SKM-1 (cell line): ENCODE data around the gene TASL.
"Not testable (repeated sequence)": the region's sequence is repeated elsewhere in the genome, so short reads cannot be mapped to it uniquely, and the experiment has no call there.

ENCODE experiments used
- DNase-seq: peaks from one replicate; lab custom pipeline; 2025; ENCODE audit not compliant: unreplicated experiment; lab: John Stamatoyannopoulos, UW

Gene TASL, protein sequence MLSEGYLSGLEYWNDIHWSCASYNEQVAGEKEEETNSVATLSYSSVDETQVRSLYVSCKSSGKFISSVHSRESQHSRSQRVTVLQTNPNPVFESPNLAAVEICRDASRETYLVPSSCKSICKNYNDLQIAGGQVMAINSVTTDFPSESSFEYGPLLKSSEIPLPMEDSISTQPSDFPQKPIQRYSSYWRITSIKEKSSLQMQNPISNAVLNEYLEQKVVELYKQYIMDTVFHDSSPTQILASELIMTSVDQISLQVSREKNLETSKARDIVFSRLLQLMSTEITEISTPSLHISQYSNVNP

DNA sequence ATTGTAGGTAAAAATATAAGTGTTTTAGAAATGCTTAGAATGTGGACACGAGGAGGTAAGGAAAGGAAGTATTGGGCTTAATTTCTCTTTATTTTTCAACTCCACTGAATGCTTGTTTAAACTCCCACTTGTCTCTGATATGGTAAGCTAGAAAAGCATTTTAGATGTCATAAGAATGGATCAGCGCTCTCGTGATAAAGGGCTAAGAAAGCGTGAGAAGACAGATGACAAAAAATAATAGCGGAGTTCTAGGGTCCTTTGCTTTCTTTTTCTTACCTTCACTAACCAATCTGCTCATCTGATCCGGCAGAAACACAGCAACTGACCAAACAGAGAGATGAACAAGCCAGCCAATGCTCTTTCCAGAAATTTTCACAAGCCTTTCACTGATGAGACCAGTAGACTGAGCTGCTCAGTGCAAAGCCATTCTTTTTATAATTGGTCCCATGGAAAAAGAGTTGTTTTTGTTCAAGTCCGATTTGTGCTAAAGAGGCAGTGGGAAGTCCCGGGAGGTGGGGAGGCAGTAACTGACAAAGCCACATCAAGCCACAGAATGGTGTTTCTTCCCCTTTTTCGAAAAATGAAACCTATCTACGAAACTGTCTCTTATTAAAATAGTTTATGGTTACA lies at the start of gene TASL:
Gene TASL, minus strand, starts transcription at position 405 of the 630 bp plus-strand sequence. CDS start 17,411 bp downstream, outside the sequence.
- DNase-seq: peak; percentile 26

DNA sequence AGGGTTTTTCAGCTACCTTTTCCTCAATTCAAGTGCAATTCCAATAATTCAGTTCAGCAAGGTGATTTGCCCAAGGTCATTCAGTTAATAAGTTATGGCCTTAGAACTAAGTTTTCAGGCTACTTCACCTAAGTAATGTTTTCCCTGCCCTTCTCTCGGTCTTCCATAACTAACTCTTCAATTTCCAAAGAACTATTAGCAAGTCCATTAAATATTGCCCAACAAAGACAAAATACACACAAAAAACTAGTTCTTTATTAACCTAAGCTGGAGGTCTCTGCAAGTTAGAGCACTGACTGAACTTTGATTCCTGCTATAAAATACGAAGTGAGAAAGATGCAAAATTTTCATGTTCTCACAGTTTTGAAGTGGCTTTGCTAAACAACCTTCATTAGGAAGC lies 48.8 kb upstream of the TASL start:
- no peak for DNase-seq

DNA sequence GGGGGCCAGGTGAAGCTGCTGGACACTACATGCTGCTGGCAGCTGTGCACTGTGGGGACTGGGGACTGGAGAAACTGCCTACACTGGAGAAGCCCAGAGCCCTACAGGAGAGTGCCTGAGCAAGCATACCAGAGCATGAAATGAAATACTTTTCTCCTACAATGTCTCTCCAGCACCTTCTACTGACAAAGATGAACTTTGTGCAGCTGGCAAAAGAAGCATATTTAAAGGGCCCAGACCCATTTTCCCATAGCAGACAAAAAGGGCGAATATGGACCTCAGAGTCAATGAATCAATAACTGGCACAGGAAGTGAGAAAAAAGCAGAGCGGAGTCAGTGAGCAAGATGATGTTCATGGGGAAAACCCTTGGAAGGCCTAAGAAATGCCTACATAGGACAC lies 44.8 kb upstream of the TASL start:
- DNase-seq: no peak

DNA sequence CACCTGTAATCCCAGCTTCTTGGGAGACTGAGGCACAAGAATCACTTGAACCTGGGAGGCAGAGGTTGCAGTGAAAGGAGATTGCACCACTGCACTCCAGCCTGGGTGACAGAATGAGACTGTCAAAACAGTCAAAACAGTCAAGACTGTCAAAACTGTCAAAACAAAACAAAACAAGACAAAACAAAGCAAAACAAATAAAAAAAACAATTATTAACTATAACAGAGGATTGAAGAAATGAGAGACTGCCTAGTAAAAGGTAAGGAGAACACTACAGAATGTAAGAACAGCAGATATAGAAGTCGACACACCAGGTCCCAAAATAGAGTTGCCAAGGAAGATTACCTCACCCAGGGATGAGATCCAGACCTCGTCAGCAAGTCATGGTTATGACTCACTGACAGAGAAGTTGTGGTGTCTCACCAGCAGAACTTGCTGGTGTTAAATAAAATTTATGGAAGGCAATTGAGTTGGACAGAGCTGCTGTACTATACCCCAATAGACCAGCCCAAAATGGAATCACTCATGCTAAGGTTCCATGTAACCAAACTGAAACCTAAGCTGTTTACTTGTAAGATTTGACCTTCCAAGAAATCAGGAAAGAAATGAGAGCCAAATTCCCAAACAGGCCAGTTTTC lies 43.5 kb upstream of the TASL start:
- DNase-seq: no peak

DNA sequence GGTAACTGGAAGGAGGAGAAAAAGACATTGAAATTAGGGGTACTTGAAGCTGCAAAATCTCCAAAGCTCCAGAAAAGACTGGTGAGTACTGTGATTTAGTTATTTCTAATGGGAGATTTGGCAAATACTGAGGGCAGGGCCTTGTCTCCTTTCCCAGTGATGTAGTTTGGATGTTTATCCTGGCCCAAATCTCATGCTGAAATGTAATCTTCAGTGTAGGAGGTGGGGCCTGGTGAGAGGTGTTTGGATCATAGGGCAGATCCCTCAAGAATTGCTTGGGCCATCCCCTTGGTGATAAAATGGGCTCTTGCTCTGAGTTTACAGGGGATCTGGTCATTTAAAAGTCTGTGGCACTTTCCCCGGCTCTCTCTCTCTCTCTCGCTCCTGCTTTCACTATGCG lies 42.6 kb upstream of the TASL start:
- no peak for DNase-seq

DNA sequence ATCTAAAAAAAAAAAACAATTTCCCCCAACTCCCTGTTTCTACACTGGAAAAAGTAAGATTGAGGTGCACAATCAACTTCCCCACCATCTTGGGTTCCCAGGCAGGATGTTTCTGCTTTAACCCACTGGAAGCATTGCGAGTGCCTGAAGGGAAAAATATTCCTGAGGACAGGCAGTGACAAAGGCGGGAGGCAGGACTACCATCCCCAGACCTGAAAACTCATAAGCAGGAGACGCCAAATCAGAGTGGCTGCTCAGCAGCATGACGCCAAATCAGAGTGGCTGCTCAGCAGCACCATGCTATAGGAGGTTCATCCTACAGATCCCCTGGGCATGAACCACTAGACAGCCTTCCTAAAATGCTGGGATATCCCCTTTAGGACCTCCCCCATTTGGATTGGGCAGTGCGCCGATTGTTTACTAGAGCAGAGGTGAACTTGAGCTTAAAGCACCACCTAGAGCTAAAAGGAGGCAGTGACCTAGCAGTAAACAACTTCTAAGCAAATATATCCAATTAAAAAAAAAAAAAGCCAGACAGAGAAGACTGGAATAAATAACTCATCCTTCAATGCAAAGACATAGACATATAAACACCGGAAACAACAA lies 40.7 kb upstream of the TASL start:
- no peak for DNase-seq

DNA sequence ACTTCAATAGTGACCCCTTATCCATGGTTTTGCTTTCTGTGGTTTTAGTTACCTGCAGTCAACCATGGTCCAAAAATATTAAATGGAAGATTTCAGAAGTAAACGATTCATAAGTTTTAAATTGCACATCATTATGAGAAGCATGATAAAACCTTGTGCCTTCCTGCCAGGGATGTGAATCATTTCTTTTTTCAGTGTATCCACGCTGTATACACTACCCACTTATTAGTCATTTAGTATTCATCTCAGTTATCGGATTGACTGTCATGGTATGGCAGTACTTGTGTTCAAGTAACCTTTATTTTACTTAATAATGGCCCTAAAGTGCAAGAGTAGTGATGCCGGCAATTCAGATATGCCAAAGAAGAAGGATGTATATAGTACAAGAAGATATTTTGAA lies 37.7 kb upstream of the TASL start:
- DNase-seq: no peak

DNA sequence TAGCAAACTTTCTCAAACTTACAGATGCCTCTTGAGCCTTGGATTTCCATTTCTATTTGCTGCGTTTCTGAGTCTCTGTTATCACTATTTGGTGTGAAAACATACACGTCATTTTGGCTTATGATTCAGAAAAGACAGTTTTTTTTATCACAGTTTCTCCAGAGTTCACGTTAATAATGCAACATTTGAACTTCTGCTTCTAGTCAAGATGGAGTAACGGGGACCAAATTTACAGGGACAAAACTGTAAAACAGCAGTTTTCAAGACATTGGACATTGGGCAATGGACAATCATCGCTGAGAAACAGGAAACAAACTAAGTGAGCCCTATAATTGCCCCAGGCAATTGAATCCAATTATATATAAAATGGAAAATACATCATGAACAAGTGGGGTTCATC lies 36.2 kb upstream of the TASL start:
- no peak for DNase-seq

DNA sequence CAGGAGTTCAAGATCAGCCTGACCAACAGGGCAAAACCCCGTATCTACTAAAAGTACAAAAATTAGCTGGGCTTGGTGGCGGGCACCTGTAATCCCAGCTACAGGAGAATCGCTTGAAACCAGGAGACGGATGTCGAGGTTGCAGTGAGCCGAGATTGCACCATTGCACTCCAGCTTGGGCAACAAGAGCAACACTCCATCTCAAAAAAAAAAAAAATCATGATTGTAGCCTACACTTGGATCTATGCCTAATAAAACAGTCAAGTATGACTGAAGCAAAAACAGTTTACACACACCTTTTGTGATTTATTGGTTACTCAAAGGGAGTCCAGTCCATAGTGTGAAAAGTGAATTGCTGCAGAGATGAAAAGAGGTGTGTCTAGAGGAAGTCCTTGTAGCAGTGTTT lies 34.7 kb upstream of the TASL start:
- DNase-seq: no peak

DNA sequence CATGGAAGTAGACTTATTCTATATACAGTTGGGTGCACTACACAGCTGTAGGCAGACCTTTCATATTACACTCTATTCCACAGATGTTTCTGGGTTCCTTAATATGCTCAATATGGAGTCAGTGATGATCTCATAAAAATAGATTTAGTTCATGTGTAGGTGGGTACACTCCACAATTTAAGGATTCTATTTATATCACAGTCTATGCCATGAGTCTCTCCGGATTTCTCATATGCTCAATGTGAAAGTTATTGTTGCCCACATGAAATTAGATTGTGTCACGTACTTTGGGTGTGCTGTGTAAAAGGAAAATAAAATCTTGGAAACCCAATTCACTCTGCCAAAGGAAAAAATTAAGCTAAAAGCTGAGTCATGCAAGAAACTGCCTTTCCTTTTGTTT lies 32.5 kb upstream of the TASL start:
- no peak for DNase-seq

DNA sequence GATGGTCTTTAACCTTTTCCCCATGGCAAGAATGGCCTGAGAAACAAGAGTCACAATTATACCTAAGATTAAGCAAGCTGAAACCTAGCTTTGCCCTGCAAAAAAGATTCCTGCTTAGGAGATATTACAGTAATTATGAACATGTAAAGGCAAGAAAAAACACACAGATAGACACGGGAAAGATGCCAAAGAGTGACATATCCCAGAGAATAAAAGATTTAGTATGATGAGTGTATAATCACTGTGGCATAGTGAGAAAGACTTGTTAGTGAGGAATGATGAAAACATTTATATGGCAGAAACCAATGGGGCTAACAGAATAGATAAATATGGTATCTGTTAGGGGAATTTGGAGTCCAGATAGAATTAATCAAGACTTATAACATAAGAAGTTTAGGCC lies 29.6 kb upstream of the TASL start:
- no peak for DNase-seq

DNA sequence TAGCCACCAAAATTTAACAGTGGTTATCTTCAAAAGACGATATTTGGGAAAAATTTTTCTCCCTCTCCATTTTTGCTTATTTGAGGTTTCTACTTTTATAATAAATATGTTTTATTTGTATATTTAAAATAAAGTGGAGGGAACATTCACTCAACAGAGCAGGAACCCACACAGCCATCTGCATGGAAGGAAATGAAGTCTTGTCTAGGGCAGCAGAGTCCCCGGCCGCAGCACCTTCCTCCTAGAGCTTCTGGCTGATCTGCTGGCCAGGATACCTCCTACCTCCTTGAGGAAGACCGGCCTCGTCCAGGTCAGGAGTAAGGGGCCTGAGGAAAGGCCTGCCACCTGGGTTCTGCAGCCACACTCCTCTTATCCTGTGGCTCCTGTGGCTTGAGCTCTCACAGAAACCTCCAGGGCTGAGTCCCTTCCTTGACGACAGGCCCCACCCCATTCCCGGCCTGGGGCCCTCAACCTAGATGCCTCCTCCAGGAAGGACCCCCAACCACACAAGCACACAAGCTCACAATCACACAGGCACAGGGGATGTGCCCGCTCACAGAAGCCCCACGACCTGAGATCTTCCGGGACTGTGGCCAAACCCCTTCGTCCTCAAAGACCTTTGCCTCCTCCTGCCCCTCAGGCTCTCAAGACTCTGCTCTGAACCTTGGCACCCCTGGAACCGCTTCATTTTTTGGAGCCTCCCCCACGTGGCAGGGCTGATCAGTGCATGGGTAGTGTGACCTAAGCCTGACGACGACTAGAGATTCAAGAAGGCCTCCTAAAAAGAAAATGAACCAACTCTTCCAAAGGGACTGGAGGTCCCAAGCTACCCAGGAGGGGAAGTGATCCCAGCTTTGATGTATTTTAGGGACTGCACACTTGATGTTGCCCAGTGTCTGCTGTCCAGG lies 23.0 kb upstream of the TASL start:
- not testable (repeated sequence) for DNase-seq

DNA sequence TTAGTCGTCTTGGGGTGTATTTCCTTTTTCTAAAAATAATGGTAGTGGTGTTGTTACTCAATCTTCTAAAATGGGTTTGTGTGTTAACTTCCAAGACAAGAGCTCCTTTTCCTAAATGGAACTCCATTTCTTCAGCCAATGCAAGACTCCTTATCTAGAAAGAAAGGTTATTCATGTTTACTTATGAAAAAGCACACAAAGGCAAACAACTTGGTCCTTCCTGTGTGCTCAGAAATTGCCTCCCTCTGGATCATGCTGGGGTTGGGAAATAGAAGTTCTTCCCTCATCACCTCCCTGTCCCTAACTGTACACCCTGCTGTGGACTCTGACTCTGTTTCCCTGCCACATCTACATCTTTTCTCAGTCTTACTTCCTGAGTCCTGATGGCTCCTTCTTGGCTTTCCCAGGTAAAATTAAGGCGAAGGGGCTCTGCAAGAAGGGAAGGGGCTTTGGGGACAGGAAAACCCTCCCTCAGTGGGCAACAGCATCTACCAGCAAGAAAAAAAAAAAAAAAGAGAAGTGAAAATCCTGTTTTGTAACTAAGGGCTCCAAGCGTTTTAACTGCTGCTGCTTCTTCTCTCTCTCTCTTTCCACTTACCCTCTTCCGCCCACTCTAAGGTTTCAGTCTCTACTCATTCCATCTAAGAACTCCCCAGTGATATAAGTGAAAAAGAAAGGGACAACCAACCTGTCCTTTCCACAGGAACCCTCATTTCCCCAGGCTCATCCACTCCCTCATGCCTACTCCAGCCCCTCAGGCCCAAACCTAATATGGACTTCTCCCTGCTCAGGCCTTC lies 19.8 kb upstream of the TASL start:
- peak; percentile 61 for DNase-seq

DNA sequence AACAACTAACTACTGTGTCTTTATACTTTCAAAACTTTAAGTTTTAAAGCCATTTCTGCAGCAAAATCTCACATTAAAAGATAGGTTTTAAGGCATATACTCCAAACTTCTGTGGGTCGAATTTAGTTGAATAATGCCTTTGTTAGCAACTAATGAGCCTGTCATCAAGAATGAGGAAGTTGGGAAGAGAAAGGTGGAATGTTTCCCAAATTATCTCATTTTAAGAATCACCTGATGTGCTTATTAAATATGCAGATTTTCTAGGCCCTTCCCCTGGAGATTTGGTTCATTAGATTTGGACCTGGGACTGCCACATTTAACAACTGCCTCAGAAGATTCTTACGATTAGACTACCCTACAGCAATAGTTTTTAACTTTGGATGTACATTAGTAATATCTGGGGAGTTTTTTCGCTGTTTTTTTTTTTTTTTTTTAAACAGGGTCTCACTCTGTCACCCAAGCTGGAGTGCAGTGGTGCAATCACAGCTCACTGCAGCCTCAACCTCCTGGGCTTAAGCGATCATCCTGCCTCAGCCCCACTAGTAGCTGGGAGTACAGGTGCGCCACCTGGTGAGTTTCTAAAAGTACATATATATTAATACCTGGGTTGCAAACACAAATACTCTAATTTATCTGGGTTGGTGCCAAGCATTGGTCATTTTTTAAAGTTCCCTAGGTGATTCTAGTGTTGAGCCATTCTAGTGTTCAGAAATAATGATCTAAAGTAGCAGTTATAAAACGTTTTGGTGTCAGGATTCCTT lies 16.1 kb upstream of the TASL start:
- DNase-seq: no peak

DNA sequence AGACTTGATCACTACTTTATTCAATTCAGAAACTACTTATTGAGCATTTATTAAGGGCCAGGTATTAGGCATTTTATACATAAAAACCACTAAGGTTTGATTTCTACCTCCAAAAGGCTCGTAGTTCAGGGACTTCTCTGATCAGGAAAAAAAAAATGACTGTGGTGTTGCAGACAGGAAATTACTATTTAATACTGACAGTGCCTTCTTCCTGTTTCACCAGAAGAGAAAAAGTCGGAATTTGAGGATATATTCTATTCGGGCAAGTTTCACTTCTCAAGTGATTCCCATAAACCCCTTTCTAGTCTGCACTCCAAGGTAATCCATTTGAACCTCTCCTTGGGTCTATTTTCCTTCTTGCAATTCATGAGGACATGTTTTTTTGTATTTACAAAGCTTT lies 15.3 kb upstream of the TASL start:
- DNase-seq: no peak

DNA sequence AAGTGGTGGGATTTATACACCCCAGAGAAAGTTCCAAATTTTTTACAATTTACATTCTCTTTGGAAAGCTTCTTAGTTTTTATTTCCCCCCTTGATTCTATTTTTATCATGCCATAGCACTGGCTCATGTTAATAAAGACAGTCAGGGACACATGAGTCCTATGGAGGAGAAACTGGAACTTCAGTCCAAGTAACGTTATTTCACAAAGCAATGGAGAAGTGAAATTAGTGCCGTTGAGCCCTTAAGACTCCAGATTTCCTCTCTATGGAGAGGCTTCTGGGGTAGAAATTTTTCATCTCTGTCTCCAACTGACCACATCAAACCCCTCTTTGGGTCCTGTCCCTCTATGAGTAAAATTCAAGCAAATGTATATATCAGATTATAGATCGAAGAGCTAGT lies 12.8 kb upstream of the TASL start:
- no peak for DNase-seq

DNA sequence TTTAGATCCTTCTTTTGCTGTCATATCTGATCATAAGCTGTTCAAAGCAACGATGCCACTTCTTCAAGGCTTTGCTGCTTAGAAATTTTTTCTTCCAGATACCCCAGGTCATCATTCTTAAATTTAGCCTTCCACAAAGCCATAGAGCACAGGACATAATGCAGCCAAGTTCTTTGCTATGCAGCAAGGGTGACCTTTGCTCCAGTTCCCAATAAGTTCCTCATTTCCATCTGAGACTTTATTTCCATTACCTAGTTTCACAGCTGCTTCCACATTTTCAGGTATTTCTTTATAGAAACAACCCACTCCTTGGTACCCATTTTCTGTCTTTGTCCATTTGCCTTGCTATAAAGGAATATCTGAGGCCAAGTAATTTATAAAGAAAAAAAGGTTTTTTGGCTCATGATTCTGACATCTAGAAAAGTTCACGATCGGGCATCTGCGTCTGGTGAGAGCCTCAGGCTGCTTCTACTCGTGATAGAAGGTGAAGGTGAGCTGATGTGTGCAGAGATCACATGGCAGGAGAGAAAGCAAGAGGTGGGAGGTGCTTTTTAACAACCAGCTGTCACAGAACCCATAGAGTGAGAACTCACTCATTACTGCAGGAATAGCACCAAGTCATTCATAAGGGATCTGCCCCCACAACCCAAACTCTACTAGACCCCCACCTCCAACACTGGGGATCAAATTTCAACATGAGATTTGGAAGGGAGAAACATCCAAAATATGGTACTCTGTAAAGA lies 11.8 kb upstream of the TASL start:
- DNase-seq: no peak

DNA sequence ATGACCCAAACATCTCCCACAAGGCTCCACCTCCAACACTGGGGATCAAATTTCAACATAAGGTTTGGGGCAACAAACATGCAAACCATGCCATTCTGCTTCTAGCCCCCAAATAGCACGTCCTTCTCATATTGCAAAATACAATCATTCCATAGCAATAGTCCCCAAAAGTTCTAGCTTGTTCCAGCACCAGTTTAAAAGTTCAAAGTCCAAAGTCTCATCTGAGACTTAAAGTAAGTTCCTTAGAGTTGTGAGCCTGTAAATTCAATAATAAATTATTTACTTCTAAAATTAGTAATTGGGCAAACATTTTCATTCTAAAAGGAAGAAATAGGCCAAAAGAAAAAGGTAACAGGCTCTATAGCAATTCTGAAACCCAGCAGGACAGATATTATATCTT lies 8.9 kb upstream of the TASL start:
- DNase-seq: no peak

DNA sequence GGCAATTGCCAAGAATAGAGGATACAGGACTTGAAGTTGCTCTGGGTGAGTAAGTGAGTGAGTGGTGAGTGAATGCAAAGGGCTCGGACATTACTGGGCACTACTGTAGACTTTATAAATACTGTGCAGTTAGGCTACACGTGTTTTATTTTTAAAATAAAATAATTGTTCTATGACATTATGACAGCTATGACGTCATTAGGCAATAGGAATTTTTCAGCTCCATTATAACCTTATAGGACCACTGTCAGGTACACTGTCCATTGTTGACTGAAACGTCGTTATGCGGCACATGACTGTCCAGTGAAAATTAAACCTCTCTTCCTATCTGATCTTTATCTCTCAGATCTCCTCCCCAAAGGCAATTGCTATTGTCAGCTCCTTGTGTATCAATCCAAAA lies 5.1 kb upstream of the TASL start:
- no peak for DNase-seq
